H1 (cell line): ENCODE data around the gene ZFAND3. TPM values are rescaled to one million over a fixed set of nuclear protein-coding genes. Genes with fewer than 3 reads are reported as not detected.

Experiments
- CTCF ChIA-PET: fragments of 300-600 bp; sonication (Branson Sonifier 250); formaldehyde crosslinking; loops from one replicate; lab custom pipeline; 2021; ENCODE audit not compliant: partially characterized antibody; lab: Charles Lee
- POLR2A ChIA-PET: fragments of 300-600 bp; sonication (Branson Sonifier 250); formaldehyde crosslinking; loops from one replicate; lab custom pipeline; 2021; ENCODE audit warnings: inconsistent platforms; ENCODE audit not compliant: partially characterized antibody; lab: Charles Lee
- DNase-seq, 2 experiments: peaks; one replicate each; pipeline versions ENCODE4 v3.0.0 to v3.0.0-alpha.2; 2010 to 2022; ENCODE audit warnings: low spot score in 2 of 2, low read depth in 1 of 2, mixed read lengths in 1 of 2
- FAIRE-seq: peaks from 2 replicates; lab custom pipeline; 2011; peaks lifted over from hg19 to GRCh38; lab: Jason Lieb, UNC
- H2AFZ ChIP-seq: 2 replicates; pipeline ENCODE4 v1.8.1; 2012; ENCODE audit warnings: low read length, inconsistent platforms
- H2AK5ac ChIP-seq: 2 replicates; pipeline ENCODE4 v1.6.1; 2013; ENCODE audit warnings: low read depth, low read length
- H2BK120ac ChIP-seq: replicated peaks from 2 replicates; pipeline ENCODE3; 2013; ENCODE audit warnings: low read depth, low read length, inconsistent platforms
- H2BK12ac ChIP-seq: 2 replicates; pipeline ENCODE4 v1.6.1; 2013; ENCODE audit warnings: low read depth, low read length
- H2BK15ac ChIP-seq: 2 replicates; pipeline ENCODE4 v1.6.1; 2013; ENCODE audit warnings: low read length
- H2BK20ac ChIP-seq: 2 replicates; pipeline ENCODE4 v1.6.1; 2013; ENCODE audit warnings: low read length
- H2BK5ac ChIP-seq: 2 replicates; pipeline ENCODE4 v1.6.1; 2013; ENCODE audit warnings: low read depth, low read length
- H3K14ac ChIP-seq: 2 replicates; pipeline ENCODE4 v1.6.1; 2013; ENCODE audit warnings: inconsistent platforms; ENCODE audit not compliant: insufficient read length
- H3K18ac ChIP-seq: 2 replicates; pipeline ENCODE4 v1.6.1; 2013; ENCODE audit warnings: low read length; ENCODE audit errors: extremely low read depth
- H3K23ac ChIP-seq: 2 replicates; pipeline ENCODE4 v1.6.1; 2013; ENCODE audit warnings: inconsistent platforms; ENCODE audit not compliant: insufficient read length
- H3K23me2 ChIP-seq: 2 replicates; pipeline ENCODE4 v1.6.1; 2013; ENCODE audit warnings: low read depth, low read length
- H3K27ac ChIP-seq: 2 replicates; pipeline ENCODE4 v1.6.1; 2011; ENCODE audit warnings: low read depth, low read length, inconsistent platforms
- H3K27me3 ChIP-seq, 4 experiments: replicated peaks in 1 of 4; 1 replicate in 1 of 4; 2 replicates in 3 of 4; pipeline versions ENCODE4 v1.6.1 to v1.8.1; 2011 to 2013; ENCODE audit warnings: low read length in 3 of 4, mild to moderate bottlenecking in 3 of 4, inconsistent platforms in 2 of 4, mixed read lengths in 2 of 4, moderate library complexity in 1 of 4; ENCODE audit not compliant: control insufficient read depth in 3 of 4, insufficient read depth in 3 of 4; ENCODE audit errors: extremely low read depth in 1 of 4
- H3K36me3 ChIP-seq, 4 experiments: 2 replicates each; pipeline versions ENCODE4 v1.6.1 to v1.8.1; 2011 to 2013; ENCODE audit warnings: mild to moderate bottlenecking in 4 of 4, low read length in 3 of 4, moderate library complexity in 2 of 4, control low read depth in 1 of 4, inconsistent platforms in 1 of 4; ENCODE audit not compliant: insufficient read depth in 4 of 4, control insufficient read depth in 2 of 4
- H3K4ac ChIP-seq: replicated peaks from 2 replicates; pipeline ENCODE3; 2013; ENCODE audit warnings: low read length, low read depth, mixed read lengths, inconsistent platforms; ENCODE audit not compliant: insufficient read length
- H3K4me1 ChIP-seq, 4 experiments: replicated peaks in 1 of 4; 1 replicate in 1 of 4; 2 replicates in 3 of 4; pipeline versions ENCODE4 v1.6.1 to v1.8.1; 2011 to 2013; ENCODE audit warnings: low read length in 3 of 4, inconsistent platforms in 2 of 4, mixed read lengths in 1 of 4; ENCODE audit not compliant: insufficient read depth in 4 of 4, control insufficient read depth in 3 of 4
- H3K4me2 ChIP-seq, 2 experiments: 2 replicates each; pipeline versions ENCODE4 v1.6.1 to v1.8.1; 2011 to 2013; ENCODE audit warnings: low read depth in 2 of 2, low read length in 2 of 2, control low read depth in 1 of 2, inconsistent platforms in 1 of 2, mild to moderate bottlenecking in 1 of 2; ENCODE audit not compliant: insufficient read depth in 1 of 2
- H3K4me3 ChIP-seq, 4 experiments: fragments of 200-600, 300-600 bp in 1 of 4; sonication (generic), shearing (Covaris generic), sonication (Bioruptor Twin) in 1 of 4; 2 replicates each; pipeline versions ENCODE4 v1.5.1 to v1.8.1; 2011 to 2016; ENCODE audit warnings: low read length in 4 of 4, low read depth in 3 of 4, control low read depth in 2 of 4, inconsistent platforms in 2 of 4, mild to moderate bottlenecking in 2 of 4, mixed read lengths in 1 of 4, moderate library complexity in 1 of 4; ENCODE audit not compliant: insufficient read depth in 2 of 4; ENCODE audit errors: extremely low read depth in 1 of 4
- H3K56ac ChIP-seq: replicated peaks from 2 replicates; pipeline ENCODE3; 2013; ENCODE audit warnings: low read depth, mild to moderate bottlenecking, mixed read lengths, low read length, inconsistent platforms; ENCODE audit not compliant: insufficient read length
- H3K79me1 ChIP-seq: 2 replicates; pipeline ENCODE4 v1.6.1; 2013; ENCODE audit warnings: low read depth, low read length, control low read depth
- H3K79me2 ChIP-seq, 2 experiments: 2 replicates each; pipeline versions ENCODE4 v1.6.1 to v1.8.1; 2012 to 2013; ENCODE audit warnings: low read length in 2 of 2, mild to moderate bottlenecking in 2 of 2, inconsistent platforms in 1 of 2; ENCODE audit not compliant: insufficient read depth in 2 of 2, control insufficient read depth in 1 of 2
- H3K9ac ChIP-seq, 4 experiments: replicated peaks in 1 of 4; 1 replicate in 1 of 4; 2 replicates in 3 of 4; pipeline versions ENCODE4 v1.6.1 to v1.8.1; 2011 to 2013; ENCODE audit warnings: low read depth in 3 of 4, low read length in 3 of 4, control low read depth in 2 of 4, mild to moderate bottlenecking in 2 of 4, moderate library complexity in 2 of 4, inconsistent platforms in 1 of 4; ENCODE audit errors: extremely low read depth in 1 of 4
- H3K9me3 ChIP-seq, 2 experiments: 2 replicates each; pipeline versions ENCODE4 v1.6.1 to v1.8.1; 2012 to 2013; ENCODE audit warnings: mild to moderate bottlenecking in 2 of 2, moderate library complexity in 2 of 2, control low read depth in 1 of 2, inconsistent platforms in 1 of 2, low read depth in 1 of 2, low read length in 1 of 2, mixed read lengths in 1 of 2; ENCODE audit not compliant: insufficient read depth in 2 of 2
- H4K20me1 ChIP-seq, 2 experiments: replicated peaks in 1 of 2; 2 replicates each; pipeline versions ENCODE3 to v1.8.1; 2011 to 2013; ENCODE audit warnings: inconsistent platforms in 2 of 2, low read length in 2 of 2, mild to moderate bottlenecking in 1 of 2; ENCODE audit not compliant: insufficient read depth in 2 of 2, control insufficient read depth in 1 of 2
- H4K5ac ChIP-seq: 2 replicates; pipeline ENCODE4 v1.6.1; 2013; ENCODE audit warnings: low read length, low read depth, mixed read lengths, inconsistent platforms; ENCODE audit not compliant: insufficient read length
- H4K8ac ChIP-seq: 2 replicates; pipeline ENCODE4 v1.8.0; 2013; ENCODE audit warnings: mild to moderate bottlenecking, moderate library complexity, low read length, inconsistent platforms; ENCODE audit not compliant: insufficient read depth; ENCODE audit errors: extremely low read depth
- H4K91ac ChIP-seq: replicated peaks from 2 replicates; pipeline ENCODE3; 2013; ENCODE audit warnings: low read length, mixed read lengths, inconsistent platforms; ENCODE audit not compliant: insufficient read length
- CBX8 ChIP-seq: fragments of 300-800, 300-1000 bp; sonication (generic); IDR thresholded peaks from 2 replicates; pipeline ENCODE4 v1.7.1; 2016; ENCODE audit warnings: low read depth, low read length, borderline replicate concordance
- CTBP2 ChIP-seq: IDR thresholded peaks from 2 replicates; pipeline ENCODE4 v1.7.0; 2011; ENCODE audit warnings: borderline replicate concordance, mild to moderate bottlenecking, moderate library complexity, mixed read lengths, low read length; ENCODE audit not compliant: insufficient read depth, insufficient read length
- SP1 ChIP-seq: IDR thresholded peaks from 2 replicates; pipeline ENCODE4 v1.6.1; 2011; ENCODE audit warnings: low read depth, low read length
- SP4 ChIP-seq: IDR thresholded peaks from 2 replicates; pipeline ENCODE4 v1.6.1; 2012; ENCODE audit warnings: low read length, inconsistent platforms
- SUZ12 ChIP-seq: fragments of 200-600 bp; sonication (generic); IDR thresholded peaks from 2 replicates; pipeline ENCODE4 v1.6.1; 2012; ENCODE audit warnings: mild to moderate bottlenecking, inconsistent platforms, low read length, moderate library complexity, mixed read lengths
- TBP ChIP-seq: IDR thresholded peaks from 2 replicates; pipeline ENCODE4 v1.6.1; 2011; ENCODE audit warnings: low read depth, low read length, improper control_type of control experiment
- YY1 ChIP-seq: IDR thresholded peaks from 2 replicates; pipeline ENCODE4 v1.6.1; 2011; ENCODE audit warnings: low read depth, mild to moderate bottlenecking, low read length
- WGBS, 2 experiments: shearing (Covaris generic) in 1 of 2; methylation state at CpG; one replicate each; pipeline versions ENCODE4 v1.1.6 to v1.1.7; 2013 to 2015; ENCODE audit warnings: low lambda C conversion rate in 2 of 2, mixed read lengths in 2 of 2, inconsistent platforms in 1 of 2, low coverage in 1 of 2, missing lambda C conversion rate in 1 of 2; ENCODE audit not compliant: insufficient replicate concordance in 2 of 2, insufficient coverage in 1 of 2, insufficient read length in 1 of 2; ENCODE audit errors: extremely low coverage in 1 of 2, missing lambda C conversion rate in 1 of 2; 5-methylcytosine and 5-hydroxymethylcytosine counted together
- polyA plus RNA-seq, 7 experiments: library from polyadenylated mRNA; depleted of rRNA in 3 of 7; stranded (reverse) in 5 of 7; unstranded in 2 of 7; fragments of >200 nt in 5 of 7; fragments of 200-250 nt in 2 of 7; gene quantifications; 1 replicate in 5 of 7; 2 replicates in 1 of 7; 4 replicates in 1 of 7; pipeline versions ENCODE4 v1.2.1 to v1.2.3, GENCODE V29; 2011 to 2013; ENCODE audit warnings: missing spikeins in 2 of 7, mixed read lengths in 2 of 7
- total RNA-seq: library from RNA; stranded (reverse); fragmentation: NEBNext Ultra II Directional; extraction: Animal tissue kit (Norgen Biotek cat#: 25700); gene quantifications from 2 replicates; pipeline ENCODE4 v1.2.1, GENCODE V29; 2021

ZFAND3 gene
- total and polyA plus RNA-seq, 2 of the 8 experiments (the other 6 are each of a cell fraction or from before 2014, with no cell fraction given): 13.0 to 51.3 TPM

- no peak overlapping the region for H3K14ac ChIP-seq
- no peak for TF ChIP-seq CTBP2
- no peak for TF ChIP-seq TBP
- no peak for TF ChIP-seq SUZ12
- TF ChIP-seq SP4: no peak
- TF ChIP-seq YY1: no peak
- no peak for TF ChIP-seq CBX8
- no peak for TF ChIP-seq SP1
- H2BK120ac ChIP-seq: no peak overlapping the region
- H4K8ac ChIP-seq: no peak overlapping the region
- 89% methylated on average over 5 of the region's 5 CpGs; no CpG with 5 or more reads in 1 of the 2 experiments for WGBS, 2 experiments
- H4K5ac ChIP-seq: no peak overlapping the region
- no peaks in the 10 kb centered on the region for H3K36me3 ChIP-seq
- H2BK15ac ChIP-seq: no peak overlapping the region
- no peak overlapping the region for H3K27ac ChIP-seq
- no peak overlapping the region for H3K4me2 ChIP-seq
- no peak overlapping the region for H3K4ac ChIP-seq
- H2BK20ac ChIP-seq: no peak overlapping the region
- H3K56ac ChIP-seq: no peak overlapping the region
- CTCF ChIA-PET: interaction anchor here (0.6 to 1.2 kb wide), 3 partner anchors 12 to 233 kb away, joined by 3 to 6 read pairs (median 4); no protein-coding TSS in a partner anchor
- H2AFZ ChIP-seq: no peak overlapping the region
- peaks cover 0 to 58% of the 10 kb centered on the region in 2 experiments; a peak in 3 of 4 replicates for H3K79me2 ChIP-seq
- H3K23ac ChIP-seq: no peak overlapping the region
- no peak overlapping the region for H2BK12ac ChIP-seq
- peaks cover 1 to 4% of the 10 kb centered on the region in 2 experiments for H4K20me1 ChIP-seq
- H3K4me1 ChIP-seq: peaks cover 0 to 5% (median 3%) of the 10 kb centered on the region in 4 experiments; a peak in 5 of 7 replicates
- DNase-seq (no peak), FAIRE-seq (no peak)
- H3K79me1 ChIP-seq: no peaks in the 10 kb centered on the region; the same call in 1 of the 2 replicates
- no peak overlapping the region for H3K9ac ChIP-seq
- no peak overlapping the region for H3K18ac ChIP-seq
- no peak overlapping the region for H3K4me3 ChIP-seq
- no peaks in the 10 kb centered on the region for H3K9me3 ChIP-seq
- no peak overlapping the region for H4K91ac ChIP-seq
- no peaks in the 10 kb centered on the region for H3K23me2 ChIP-seq
- POLR2A ChIA-PET: interaction anchor here (0.6 kb wide), 1 partner anchor 33 kb away, joined by 4 read pairs; no protein-coding TSS in a partner anchor
- H2AK5ac ChIP-seq: no peak overlapping the region
- no peak overlapping the region for H2BK5ac ChIP-seq
- no peaks in the 10 kb centered on the region for H3K27me3 ChIP-seq
Observed at GRCh38 chr6:37993596-37993995, 174.1 kb downstream of the ZFAND3 start.
